Esophagus (tissue), 2 donors: ENCODE data around the gene MSL3B.

Source experiments
- H3K27ac ChIP-seq, 2 donors: one replicate each; pipeline ENCODE4 v1.5.1; 2013; ENCODE audit warnings: low read depth in 2 of 2, mild to moderate bottlenecking in 2 of 2, inconsistent platforms in 1 of 2, low read length in 1 of 2, moderate library complexity in 1 of 2
- H3K27me3 ChIP-seq, 2 donors: one replicate each; pipeline ENCODE4 v1.6.1; 2013; ENCODE audit warnings: low read length in 2 of 2, control low read depth in 1 of 2, mild to moderate bottlenecking in 1 of 2; ENCODE audit not compliant: insufficient read depth in 2 of 2, control insufficient read depth in 1 of 2
- H3K36me3 ChIP-seq, 2 donors: one replicate each; pipeline ENCODE4 v1.6.1; 2013; ENCODE audit warnings: low read length in 1 of 2; ENCODE audit not compliant: control insufficient read depth in 2 of 2, insufficient read depth in 2 of 2
- H3K4me1 ChIP-seq, 2 donors: one replicate each; pipeline ENCODE4 v1.6.1; 2013; ENCODE audit warnings: low read length in 1 of 2; ENCODE audit not compliant: control insufficient read depth in 2 of 2, insufficient read depth in 2 of 2
- H3K4me3 ChIP-seq, 2 donors: one replicate each; pipeline ENCODE4 v1.5.1; 2013; ENCODE audit warnings: low read length in 2 of 2, mild to moderate bottlenecking in 2 of 2, low read depth in 1 of 2, moderate library complexity in 1 of 2
- H3K9me3 ChIP-seq, 2 donors: one replicate each; pipeline ENCODE4 v1.6.1; 2013; ENCODE audit warnings: mild to moderate bottlenecking in 2 of 2, low read depth in 1 of 2, low read length in 1 of 2, moderate library complexity in 1 of 2; ENCODE audit not compliant: control insufficient read depth in 2 of 2, insufficient read depth in 1 of 2
- WGBS, 2 donors: extraction: QIAGEN DNeasy Blood & Tissue Kit; methylation state at CpG; one replicate each; pipeline ENCODE4 v1.1.7; 2013; 5-methylcytosine and 5-hydroxymethylcytosine counted together
- donor health status: healthy with polysubstance abuse.
- donor health status: Bipolar disorder and iron deficiency.

MSL3B gene

DNA sequence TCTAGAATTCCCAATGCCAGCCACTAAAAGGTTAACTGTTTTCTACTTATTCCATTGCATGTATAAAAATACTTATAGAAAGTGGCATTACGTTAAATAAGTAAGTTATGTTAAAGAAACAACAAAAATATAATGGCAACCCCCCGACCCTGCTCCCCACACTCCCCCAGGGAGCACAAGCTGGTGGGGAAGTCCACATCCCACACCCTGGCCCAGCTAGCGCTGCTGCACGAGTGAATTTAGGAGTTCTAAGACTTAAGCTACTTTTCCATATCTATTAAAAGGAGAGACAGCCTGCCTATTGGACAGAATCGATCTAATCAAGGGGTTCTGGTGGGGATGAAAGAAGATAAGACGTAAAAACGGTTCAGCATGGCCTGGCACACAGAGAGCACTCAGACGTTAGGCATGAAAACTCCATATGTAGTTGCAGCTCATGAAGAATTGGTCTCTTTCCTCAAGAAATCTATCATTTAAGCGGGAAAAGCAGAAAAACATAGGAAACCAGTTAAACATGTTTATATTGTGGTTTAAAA is 30.4 kb downstream of the MSL3B start:
- H3K36me3 ChIP-seq = peaks cover 0 to 3% of the 10 kb centered on the region in 2 donors
- 79 to 83% methylated on average over 9 of the region's 9 CpGs for WGBS, 2 donors
- no peaks in the 10 kb centered on the region for H3K27me3 ChIP-seq
- H3K27ac ChIP-seq = no peak overlapping the region
- H3K4me3 ChIP-seq = no peak overlapping the region
- H3K9me3 ChIP-seq = no peaks in the 10 kb centered on the region
- H3K4me1 ChIP-seq = peaks cover 0 to 2% of the 10 kb centered on the region in 2 donors

DNA sequence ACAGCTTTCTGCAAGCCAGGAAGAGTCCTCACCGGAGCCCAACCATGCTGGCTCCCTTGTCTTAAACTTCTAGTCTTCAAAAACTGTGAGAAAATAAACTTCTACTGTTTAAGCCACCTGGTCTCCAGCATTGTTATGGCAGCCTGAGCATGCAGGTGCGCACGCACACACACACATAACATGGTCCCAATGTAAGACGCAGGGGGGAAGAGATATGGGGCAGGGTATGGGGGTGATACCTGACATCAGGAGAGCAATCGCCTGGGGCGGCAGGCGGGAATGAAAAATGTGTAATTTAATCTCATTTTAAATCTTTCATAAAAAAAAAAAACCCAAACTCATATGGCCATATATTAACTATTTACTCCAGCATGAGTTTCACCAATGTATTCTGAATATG is 31.8 kb downstream of the MSL3B start:
- H3K4me1 ChIP-seq = peaks cover 0 to 4% of the 10 kb centered on the region in 2 donors
- WGBS, 2 donors = 98% methylated on average over 7 of the region's 7 CpGs
- H3K27me3 ChIP-seq = no peaks in the 10 kb centered on the region
- no peaks in the 10 kb centered on the region for H3K9me3 ChIP-seq
- peaks cover 0 to 3% of the 10 kb centered on the region in 2 donors for H3K36me3 ChIP-seq
- H3K27ac ChIP-seq = no peak overlapping the region
- no peak overlapping the region for H3K4me3 ChIP-seq

DNA sequence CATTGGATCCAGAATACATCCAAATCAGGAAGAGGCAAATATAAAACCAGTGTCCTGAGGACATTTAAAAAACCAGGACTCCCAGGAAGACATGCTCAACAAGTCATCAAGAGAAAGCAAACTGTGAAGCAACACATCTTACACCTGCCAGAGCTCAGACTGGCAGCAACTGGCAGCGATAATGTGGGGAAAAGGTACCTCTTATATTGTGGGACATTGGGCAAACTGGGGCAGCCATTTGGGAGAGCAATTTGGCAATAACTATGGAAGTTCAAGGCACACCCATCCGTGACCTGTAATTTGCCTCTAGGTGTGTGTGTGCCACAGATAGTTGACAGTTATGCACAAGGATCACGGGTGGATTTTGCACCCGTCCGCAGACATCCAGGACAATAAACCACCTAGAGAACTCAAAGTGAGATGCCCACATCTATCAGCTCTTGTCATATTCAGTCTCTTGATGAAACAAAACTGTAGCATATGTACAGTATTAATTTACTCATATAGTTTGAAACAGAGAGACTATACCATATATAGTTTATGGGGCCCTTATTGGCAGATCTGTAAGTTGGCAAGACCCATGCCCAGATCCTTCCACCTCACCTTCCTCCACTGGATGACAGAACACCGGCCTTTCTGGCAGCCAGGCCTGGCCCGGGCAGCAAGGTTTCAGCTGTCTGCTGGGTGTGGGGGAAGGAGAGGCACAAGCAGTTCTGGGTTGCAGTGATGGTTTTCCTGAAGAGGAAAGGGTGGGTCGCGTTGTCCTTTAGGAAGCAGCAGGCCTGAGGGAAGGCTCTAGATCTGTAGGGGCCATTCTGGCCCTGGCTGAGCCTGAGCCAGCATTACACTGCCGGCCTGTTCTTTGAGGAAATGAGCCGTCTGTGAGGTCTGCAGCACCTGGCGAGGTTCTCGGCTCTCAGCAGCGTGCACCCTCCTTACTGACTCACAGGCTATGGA is 32.7 kb downstream of the MSL3B start:
- H3K27me3 ChIP-seq = no peaks in the 10 kb centered on the region
- H3K27ac ChIP-seq = no peak overlapping the region
- H3K9me3 ChIP-seq = no peaks in the 10 kb centered on the region
- WGBS, 2 donors = 90 to 91% methylated on average over 14 of the region's 14 CpGs
- H3K4me3 ChIP-seq = no peak overlapping the region
- peaks cover 0 to 3% of the 10 kb centered on the region in 2 donors for H3K36me3 ChIP-seq
- H3K4me1 ChIP-seq = peaks cover 4% of the 10 kb centered on the region in 2 donors

DNA sequence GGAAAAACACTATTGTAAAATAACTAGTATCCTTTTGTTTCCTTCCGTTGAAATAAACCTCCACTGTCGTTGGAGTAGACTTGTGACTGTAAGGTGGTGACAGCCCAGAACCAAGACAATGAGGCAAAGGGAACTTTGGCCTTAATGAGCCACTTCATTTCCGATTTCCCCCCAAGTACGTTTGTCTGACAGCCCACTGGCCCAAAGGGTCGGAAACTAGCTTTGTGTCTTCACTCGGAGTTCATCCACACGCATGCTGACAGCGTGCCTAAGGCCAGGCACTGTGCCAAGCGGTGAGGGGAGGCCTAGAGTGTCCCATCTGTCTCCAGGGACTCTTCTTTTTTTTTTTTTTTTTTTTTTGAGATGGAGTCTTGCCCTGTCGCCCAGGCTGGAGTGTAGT is 34.8 kb downstream of the MSL3B start:
- H3K36me3 ChIP-seq = peaks cover 0 to 3% of the 10 kb centered on the region in 2 donors
- no peak overlapping the region for H3K27ac ChIP-seq
- peaks cover 4 to 8% of the 10 kb centered on the region in 2 donors for H3K4me1 ChIP-seq
- 71 to 83% methylated on average over 9 to 10 of the region's 10 CpGs for WGBS, 2 donors
- H3K4me3 ChIP-seq = no peak overlapping the region
- peaks cover 0 to 2% of the 10 kb centered on the region in 2 donors for H3K9me3 ChIP-seq
- no peaks in the 10 kb centered on the region for H3K27me3 ChIP-seq

DNA sequence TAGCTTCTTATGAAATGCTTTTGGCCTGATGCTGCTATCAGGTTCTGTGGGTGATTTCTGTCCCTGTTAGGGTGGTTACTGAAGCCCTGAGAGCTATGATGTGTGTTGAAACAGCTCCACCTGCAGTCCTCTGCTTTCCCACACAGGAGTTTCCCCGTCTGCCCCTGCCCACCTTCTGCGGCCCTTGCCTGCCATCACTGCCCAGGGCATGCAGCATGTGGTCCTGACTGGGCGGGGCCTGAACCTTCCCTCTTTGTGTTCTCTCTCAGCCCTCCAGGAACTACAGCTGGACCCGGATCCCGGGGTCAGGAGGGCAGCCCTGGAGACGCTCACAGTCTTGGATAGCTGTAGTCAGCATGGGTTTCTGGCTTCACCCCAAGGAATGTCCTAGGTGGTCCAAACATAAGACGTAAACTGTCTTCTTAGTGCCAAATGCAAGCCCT is 35.3 kb downstream of the MSL3B start:
- H3K4me3 ChIP-seq = no peak overlapping the region
- H3K9me3 ChIP-seq = peaks cover 0 to 3% of the 10 kb centered on the region in 2 donors
- H3K27ac ChIP-seq = no peak overlapping the region
- WGBS, 2 donors = 46 to 49% methylated on average over 7 of the region's 7 CpGs
- peaks cover 0 to 3% of the 10 kb centered on the region in 2 donors for H3K36me3 ChIP-seq
- no peaks in the 10 kb centered on the region for H3K27me3 ChIP-seq
- peaks cover 4 to 8% of the 10 kb centered on the region in 2 donors for H3K4me1 ChIP-seq

DNA sequence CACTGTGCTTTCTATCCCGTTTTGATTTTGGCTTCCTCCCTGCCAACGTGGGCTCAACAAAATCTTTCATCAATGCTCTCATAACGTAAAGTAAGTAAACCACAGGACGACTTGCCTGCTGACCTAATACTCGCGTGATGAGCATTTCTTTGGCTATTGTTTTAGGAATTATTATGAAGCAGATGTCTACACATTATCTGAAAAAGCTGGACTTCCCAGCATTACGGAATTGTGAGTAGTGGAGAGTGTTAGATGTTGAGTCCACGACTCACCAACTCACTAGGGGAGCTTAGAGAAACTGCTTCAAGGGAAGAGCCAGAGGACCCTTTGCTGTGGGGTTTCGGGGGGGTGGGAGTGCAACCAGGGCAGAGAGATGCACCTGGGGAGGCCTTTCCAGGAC is 35.8 kb downstream of the MSL3B start:
- Histone ChIP-seq H3K27me3 (no peaks in the 10 kb centered on the region), H3K4me3 (no peak overlapping the region), H3K4me1 (peaks cover 4 to 8% of the 10 kb centered on the region in 2 donors), H3K36me3 (peaks cover 0 to 3% of the 10 kb centered on the region in 2 donors), H3K27ac (no peak overlapping the region), H3K9me3 (peaks cover 0 to 4% of the 10 kb centered on the region in 2 donors)
- WGBS, 2 donors = 66 to 67% methylated on average over 9 of the region's 9 CpGs

DNA sequence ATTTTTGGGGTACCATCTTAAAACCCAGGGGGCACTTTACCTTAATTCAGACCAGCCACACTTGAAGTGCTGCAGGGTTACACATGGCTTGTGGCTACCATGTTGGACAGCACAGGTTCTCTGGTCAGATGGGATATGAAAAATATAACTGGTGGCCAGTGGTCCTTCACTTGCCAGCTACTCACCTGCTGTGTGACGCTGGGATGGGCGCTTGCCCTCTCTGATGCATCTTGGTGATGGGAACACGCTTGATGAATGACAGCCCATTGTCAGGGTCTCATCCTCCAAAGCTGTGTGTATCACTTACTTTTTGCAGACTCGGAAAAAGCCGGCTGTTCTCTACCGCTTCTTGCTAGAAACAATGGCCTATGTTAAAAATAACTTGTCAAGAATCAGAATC is 36.3 kb downstream of the MSL3B start:
- Histone ChIP-seq H3K36me3 (peaks cover 0 to 3% of the 10 kb centered on the region in 2 donors), H3K9me3 (peaks cover 0 to 5% of the 10 kb centered on the region in 2 donors), H3K27me3 (no peaks in the 10 kb centered on the region), H3K4me3 (no peak overlapping the region), H3K27ac (no peak overlapping the region), H3K4me1 (peaks cover 4 to 8% of the 10 kb centered on the region in 2 donors)
- 90 to 94% methylated on average over 6 of the region's 6 CpGs for WGBS, 2 donors

DNA sequence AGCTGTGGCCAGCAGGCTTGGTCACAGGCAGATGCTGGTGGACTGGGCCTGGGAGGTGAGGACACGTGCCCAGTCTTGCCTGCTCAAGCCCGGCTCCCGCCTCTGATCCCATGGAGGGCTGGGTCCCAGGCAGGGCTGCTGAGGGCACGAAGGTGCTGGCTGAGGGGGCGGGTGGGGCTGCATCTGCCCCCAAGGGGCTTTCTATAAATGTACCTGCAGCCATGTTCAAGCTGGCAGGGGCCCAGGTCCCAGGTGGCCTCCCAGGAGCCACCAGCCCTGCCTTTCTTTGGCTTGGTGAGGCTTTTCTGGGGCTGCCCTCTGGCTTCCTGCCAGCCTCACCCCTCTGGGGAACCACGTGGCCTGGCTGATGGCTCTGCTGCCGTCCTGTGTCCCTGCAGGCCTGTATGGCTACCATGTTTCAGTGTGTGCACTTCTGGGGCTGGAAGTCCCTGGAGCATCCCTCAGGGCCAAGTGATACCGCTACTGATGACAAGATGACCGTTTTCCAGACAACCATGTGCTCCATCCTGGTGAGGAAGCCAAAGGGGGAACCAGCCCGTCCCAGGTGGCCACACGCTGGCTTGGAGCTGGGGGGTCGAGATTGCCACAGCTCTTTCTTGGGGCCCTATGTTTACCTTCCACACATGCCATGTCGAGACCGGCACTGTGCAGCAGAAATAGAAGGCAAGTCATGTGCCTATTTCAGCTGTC is 37.0 kb downstream of the MSL3B start:
- 64 to 74% methylated on average over 14 of the region's 14 CpGs for WGBS, 2 donors
- Histone ChIP-seq H3K4me1 (peaks cover 4 to 8% of the 10 kb centered on the region in 2 donors), H3K4me3 (no peak overlapping the region), H3K9me3 (peaks cover 0 to 5% of the 10 kb centered on the region in 2 donors), H3K36me3 (peaks cover 0 to 3% of the 10 kb centered on the region in 2 donors), H3K27ac (no peak overlapping the region), H3K27me3 (no peaks in the 10 kb centered on the region)

DNA sequence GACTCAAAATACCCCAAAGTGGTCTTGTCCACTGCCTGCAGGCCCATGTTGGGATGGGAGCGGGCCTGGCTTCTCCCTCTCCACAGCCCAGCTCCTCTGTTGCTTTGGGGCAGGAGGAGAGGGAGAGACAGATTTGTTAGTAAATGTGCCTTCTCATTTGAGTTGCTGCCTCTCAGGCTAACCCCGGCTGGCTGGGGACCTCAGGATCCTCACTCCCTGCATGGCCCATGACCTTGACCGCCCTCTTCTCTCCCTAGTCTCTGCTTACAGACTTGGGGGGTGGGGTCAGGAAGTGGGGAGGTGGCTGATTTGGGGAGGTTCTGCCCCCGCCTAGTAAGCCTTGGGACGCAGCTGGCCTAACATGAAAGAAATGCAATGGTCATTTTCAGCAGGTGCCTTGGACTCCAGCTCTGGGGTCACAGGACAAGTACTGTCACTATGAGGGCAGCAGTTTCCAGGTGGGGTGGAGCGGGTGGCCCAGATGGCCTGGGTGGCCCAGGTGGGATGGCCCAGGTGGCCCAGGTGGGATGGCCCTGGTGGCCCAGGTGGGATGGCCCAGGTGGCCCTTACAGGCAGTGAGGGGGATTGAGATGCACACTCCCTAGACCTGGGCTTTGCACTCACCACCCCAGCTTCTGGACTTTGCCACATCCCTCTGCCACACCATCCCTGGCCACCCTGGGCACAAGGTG is 37.9 kb downstream of the MSL3B start:
- H3K27me3 ChIP-seq = no peaks in the 10 kb centered on the region
- no peak overlapping the region for H3K27ac ChIP-seq
- 92 to 96% methylated on average over 6 of the region's 6 CpGs for WGBS, 2 donors
- H3K9me3 ChIP-seq = peaks cover 0 to 5% of the 10 kb centered on the region in 2 donors
- H3K4me3 ChIP-seq = no peak overlapping the region
- H3K36me3 ChIP-seq = peaks cover 0 to 1% of the 10 kb centered on the region in 2 donors
- H3K4me1 ChIP-seq = peaks cover 4 to 8% of the 10 kb centered on the region in 2 donors
